Islet of Langerhans (tissue), 1 donor: ENCODE data around the gene PRRX2.
"Not testable (repeated sequence)": the region's sequence is repeated elsewhere in the genome, so short reads cannot be mapped to it uniquely, and the experiment has no call there.

ENCODE experiments used
- FAIRE-seq: peaks from one replicate; lab custom pipeline; 2011; peaks lifted over from hg19 to GRCh38; lab: Jason Lieb, UNC

The PRRX2 gene

GRCh38 chr9:129737479-129738274 lies 72.2 kb downstream of the PRRX2 start:
- no peak for FAIRE-seq

- no peak for FAIRE-seq
These were observed 74.0 kb downstream of the PRRX2 start for GRCh38 chr9:129739432-129739831.

GRCh38 chr9:129740174-129740573 lies 74.7 kb downstream of the PRRX2 start:
- FAIRE-seq, result no peak

GRCh38 chr9:129740666-129741464 lies 75.4 kb downstream of the PRRX2 start:
- FAIRE-seq, result no peak

- FAIRE-seq, result no peak
These were observed 79.8 kb downstream of the PRRX2 start for GRCh38 chr9:129745200-129745599.

- FAIRE-seq, result no peak
These were observed 80.8 kb downstream of the PRRX2 start for GRCh38 chr9:129746092-129746777.

- no peak for FAIRE-seq
These were observed 82.8 kb downstream of the PRRX2 start for GRCh38 chr9:129748249-129748648.

- FAIRE-seq, result not testable (repeated sequence)
These were observed 83.6 kb downstream of the PRRX2 start for GRCh38 chr9:129749052-129749451.

- no peak for FAIRE-seq
These were observed 84.1 kb downstream of the PRRX2 start for GRCh38 chr9:129749575-129749974.

GRCh38 chr9:129750013-129750638 lies 84.7 kb downstream of the PRRX2 start:
- no peak for FAIRE-seq

- no peak for FAIRE-seq
These were observed 86.7 kb downstream of the PRRX2 start for GRCh38 chr9:129751841-129752801.

GRCh38 chr9:129752900-129753729 lies 87.7 kb downstream of the PRRX2 start, which contains the start of gene PTGES:
Gene PTGES (minus strand): TSS chr9:129753042. CDS start chr9:129753012, 30 bp downstream.
- FAIRE-seq, result no peak

GRCh38 chr9:129755151-129755550 lies 89.7 kb downstream of the PRRX2 start:
- FAIRE-seq, result no peak

- FAIRE-seq, result no peak
These were observed 90.7 kb downstream of the PRRX2 start for GRCh38 chr9:129756191-129756590.

- FAIRE-seq, result no peak
These were observed 91.6 kb downstream of the PRRX2 start for GRCh38 chr9:129757045-129757444.

GRCh38 chr9:129759319-129759718 lies 93.9 kb downstream of the PRRX2 start:
- no peak for FAIRE-seq

- no peak for FAIRE-seq
These were observed 94.5 kb downstream of the PRRX2 start for GRCh38 chr9:129759804-129760502.

- not testable (repeated sequence) for FAIRE-seq
These were observed 95.3 kb downstream of the PRRX2 start for GRCh38 chr9:129760784-129761183.

- no peak for FAIRE-seq
These were observed 96.0 kb downstream of the PRRX2 start for GRCh38 chr9:129761293-129761900.
